ENCODE measurements around the gene ARL6.

GRCh38 chr3:97838393-97838792 lies 73.8 kb downstream of the ARL6 start:
- TF ChIP-seq POLR2A (IDR thresholded peaks at IDR 0.05; ENCODE audit: extremely low read depth, insufficient read length) = no peak
- TF ChIP-seq CTCF (IDR thresholded peaks at IDR 0.05; ENCODE audit: low read depth, low read length) = no peak
- no peak for TF ChIP-seq MAX (IDR thresholded peaks at IDR 0.05; ENCODE audit: low read depth, low read length)
